Endothelial cell of hepatic sinusoid (primary cell): ENCODE results near the gene PDF.

Experiments
- in situ Hi-C: cut with HindIII; loops from 2 replicates; pipeline ENCODE4 v1.10.0; 2017; ENCODE audit warnings: low sequenced_read_pairs

The PDF gene

DNA sequence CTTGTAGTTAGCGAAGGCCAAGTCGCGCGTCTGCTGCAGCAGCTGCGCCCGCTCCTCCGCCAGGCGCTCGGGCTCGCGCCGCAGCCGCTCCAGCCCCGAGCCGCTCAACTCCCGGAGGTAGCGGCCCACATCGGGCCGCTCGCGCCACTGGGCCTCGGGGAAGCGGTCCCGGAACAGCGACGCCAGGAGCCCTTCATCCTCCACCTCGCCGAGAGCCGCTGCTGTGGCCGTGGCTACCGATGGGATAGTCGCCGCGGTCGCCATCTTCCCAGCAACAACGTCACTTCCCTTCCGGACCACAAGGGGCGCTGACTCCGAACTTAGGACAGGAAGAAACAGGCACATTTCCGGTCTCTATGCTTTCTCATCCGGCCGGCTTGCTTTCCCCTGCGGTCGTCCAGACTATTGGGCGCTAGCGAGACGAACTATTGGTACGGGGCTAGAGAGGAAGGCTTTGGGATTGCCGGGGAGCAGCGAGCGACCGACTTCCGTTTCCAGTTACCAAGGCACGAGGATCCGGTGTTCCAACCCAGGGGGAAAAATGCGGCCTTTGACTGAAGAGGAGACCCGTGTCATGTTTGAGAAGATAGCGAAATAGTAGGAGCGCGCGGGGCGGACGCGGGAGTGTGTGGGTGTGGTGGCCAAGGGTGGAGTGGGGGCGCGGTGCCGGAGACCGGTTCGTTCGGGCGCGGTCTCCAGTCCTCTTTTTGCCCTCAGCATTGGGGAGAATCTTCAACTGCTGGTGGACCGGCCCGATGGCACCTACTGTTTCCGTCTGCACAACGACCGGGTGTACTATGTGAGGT is 9.1 kb upstream of the PDF start, which contains the start of the genes COG8 and NIP7:
Gene COG8 (minus strand): TSS at position 276 of the 806 bp plus-strand sequence. CDS start 12 bp downstream, at position 264.
Gene NIP7 (plus strand): TSS at position 484 of the 806 bp plus-strand sequence. CDS start 58 bp downstream, at position 542.
- in situ Hi-C loops: loop anchor here (5.0 kb wide), 1 partner anchor 43 kb away; no protein-coding TSS in a partner anchor

DNA sequence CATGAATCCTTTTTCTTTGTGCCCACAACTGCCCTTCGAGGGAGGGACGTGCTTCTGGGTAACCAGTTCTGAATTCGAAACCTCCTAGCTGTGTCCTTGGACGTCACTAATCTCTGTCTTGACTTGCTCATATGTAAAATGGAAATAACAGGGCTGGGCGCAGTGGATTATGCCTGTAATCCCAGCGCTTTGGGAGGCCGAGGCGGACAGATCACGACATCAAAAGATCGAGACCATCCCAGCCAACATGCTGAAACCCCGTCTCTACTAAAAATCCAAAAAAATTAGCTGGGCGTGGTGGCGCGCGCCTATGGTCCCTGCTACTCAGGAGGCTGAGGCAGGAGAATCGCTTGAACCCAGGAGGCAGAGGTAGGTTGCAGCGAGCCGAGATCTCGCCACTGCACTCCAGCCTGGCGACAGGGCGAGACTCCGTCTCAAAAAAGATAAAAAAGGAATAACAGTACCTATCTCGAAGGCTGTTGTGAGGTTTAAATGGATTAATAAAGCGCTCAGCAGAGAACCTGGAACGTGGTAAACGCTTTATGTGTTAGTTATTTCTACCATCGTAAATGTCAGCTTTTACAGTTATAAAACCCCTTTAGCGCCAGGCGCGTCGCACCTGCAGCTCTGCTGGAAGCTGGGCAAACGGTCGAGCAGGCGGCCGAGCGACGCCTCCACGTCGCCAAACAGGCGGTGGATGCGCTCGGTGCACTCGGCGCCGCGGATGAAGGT is 8.3 kb upstream of the PDF start:
- in situ Hi-C loops: loop anchor here (5.0 kb wide), 1 partner anchor 44 kb away; no protein-coding TSS in a partner anchor

DNA sequence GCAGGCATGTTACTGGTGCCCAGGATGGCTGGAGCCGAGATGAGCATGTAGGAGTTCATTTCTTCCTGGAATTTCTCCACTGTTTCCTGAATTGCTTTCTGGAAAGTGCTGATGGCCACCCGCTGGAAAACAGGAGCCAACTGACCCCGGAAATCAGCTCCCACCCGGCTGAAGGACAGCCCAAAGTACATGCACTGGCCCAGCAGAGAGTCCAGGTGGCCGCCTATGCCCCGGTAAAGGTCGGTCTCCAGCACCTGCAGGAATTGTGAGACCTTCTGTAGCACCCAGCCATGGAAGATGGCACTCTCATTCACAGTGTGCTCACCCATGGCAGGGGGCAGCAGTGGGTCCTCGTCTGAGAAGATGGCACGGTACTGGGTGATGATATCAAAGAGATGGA is 4.3 kb upstream of the PDF start:
- in situ Hi-C loops: loop anchor here (5.0 kb wide), 1 partner anchor 48 kb away; no protein-coding TSS in a partner anchor

DNA sequence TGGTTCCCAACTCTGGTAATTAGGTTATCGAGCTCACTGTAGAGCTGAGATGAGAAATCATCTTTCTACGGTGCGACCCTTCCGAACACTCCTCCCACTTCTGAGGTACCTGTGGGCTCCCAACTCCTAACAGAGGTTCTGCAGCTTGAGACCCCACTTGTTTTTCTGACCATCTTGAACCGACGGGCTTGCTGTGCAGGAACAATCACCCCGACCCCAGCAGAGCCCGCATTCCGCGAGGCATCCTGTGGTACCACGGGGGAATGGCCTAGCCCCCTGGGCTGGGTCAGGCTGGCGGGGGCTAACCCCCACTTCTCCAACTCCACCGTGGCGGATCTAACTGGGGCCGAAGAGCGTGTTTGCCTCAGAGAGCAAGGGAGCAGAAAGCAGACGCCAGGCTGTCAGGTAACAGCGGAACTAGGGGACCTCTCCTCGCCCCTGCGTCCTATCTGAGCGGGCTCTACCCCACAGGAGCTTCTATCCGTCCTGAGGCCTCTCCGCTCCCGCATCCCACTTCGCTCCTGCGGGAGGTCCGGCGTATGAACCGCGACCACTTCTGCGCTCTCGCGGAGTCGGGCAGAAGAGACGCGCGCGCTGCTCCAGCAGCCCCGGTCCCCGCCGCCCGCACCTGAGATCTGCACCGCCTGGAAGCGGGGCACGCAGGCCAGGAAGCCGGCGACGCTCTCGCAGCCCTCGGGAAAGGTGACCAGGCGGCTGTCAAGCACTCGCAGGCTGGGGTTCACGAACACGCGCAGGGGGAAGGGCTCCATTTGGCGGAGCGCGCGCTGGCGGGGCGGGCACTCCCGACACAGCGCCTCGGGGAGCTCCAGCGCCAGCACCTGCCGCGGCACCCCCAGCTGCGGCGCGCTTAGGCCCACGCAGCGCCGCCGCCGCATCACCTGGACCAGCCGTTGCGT is 761 bp downstream of the PDF start:
- in situ Hi-C loops: loop anchor here (5.0 kb wide), 1 partner anchor 102 kb away; no protein-coding TSS in a partner anchor

DNA sequence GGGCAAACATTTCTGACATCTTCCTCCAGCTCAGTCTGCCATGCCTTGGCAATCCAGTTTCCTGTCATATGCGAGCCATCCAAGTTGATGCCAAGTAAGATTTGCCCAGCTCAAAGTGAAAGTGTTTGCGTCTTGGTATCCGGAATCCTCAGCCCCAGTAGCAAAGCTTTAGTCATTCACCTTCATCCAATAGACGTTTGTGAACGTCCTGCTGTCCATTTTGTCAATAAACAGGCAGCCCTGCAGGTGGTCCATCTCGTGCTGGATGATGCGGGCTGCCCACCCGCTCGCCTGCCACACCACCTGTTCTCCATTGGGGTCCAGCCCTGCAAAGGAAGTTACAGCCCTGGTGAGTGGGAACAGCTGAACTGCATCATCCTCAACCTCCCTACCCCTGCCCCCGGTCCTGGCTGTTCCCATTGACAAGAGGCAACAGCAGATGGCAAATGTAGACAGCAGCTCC is 1.5 kb downstream of the PDF start:
- in situ Hi-C loops: loop anchor here (5.0 kb wide), 1 partner anchor 102 kb away; no protein-coding TSS in a partner anchor

DNA sequence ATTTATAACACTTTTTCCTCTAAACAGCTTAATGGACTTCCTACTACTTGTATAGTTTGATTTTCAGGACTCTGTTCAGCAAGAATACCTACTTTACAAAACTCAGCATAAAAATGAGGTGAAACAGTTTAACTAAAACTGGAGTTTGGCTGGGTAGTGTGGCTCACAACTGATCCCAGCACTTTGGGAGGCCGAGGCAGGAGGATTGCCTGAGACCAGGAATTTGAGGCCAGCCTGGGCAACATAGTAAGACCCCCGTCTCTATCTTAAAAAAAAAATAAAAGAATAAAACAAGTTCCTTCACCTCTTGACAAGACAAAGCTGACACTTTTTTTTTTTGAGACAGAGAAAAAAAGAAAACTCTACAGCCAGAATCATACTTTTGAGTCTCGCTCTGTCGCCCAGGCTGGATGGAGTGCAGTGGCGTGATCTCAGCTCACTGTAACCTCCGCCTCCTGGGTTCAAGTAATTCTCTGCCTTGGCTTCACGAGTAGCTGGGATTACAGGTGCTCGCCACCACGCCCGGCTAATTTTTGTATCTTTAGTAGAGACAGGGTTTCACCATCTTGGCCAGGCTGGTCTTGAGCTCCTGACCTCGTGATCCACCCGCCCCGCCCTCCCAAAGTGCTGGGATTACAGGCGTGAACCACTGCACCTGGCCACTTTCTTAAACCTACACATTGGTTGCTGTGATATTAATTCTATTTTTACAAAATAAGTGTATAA is 2.6 kb downstream of the PDF start:
- in situ Hi-C loops: loop anchor here (5.0 kb wide), 1 partner anchor 100 kb away; no protein-coding TSS in a partner anchor

DNA sequence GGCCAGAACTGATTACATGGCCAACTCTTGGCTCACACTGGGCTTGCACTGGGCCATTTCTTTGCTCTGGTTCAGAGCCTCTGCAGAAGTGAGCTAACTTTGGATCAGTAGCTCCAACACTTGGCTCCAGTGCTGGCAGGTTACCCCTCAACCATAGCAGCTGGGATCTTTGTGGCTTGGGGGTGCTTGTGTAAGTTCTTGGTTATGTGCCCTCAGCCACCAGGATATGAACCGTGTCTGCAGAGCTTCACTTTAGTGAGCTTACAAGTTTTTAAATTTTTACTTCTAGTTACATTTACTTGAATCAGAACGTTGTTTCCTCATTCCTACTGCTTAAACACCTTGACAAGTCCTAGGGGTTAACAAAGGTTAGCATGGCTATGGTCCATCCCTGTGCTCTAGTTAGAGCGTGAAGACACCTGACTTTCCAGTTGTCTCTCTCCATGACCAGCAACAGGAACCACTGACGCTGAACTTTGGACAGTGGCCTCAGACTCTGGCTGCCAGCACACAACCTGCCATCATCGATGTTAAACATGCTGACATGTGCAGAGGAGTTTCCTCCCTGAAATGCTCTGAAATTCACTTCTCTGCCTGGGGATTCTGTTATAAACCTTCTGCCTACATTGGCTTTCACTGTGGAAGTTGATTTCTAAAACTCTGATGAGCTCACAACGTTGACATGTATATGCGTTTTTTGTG is 4.1 kb downstream of the PDF start:
- in situ Hi-C loops: loop anchor here (5.0 kb wide), 1 partner anchor 99 kb away; no protein-coding TSS in a partner anchor

DNA sequence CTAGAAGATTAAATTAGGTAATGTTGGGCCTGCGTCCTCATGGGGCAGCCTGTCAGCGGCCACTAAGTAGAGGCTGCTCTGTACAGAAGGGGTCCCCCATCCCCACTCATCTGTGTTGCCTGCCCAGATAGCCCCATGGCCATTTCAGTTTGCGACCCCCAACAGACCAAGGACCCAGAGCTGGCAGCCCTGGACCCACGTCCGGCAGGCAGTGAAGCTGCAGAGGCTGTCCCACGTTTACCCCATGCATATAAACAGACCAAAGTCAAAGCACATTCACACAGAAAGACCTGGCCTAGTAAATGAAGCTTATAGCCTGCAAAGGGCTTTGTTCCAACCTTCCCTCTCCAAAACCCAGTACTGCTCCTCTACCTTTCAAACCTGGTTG is 4.6 kb downstream of the PDF start:
- in situ Hi-C loops: loop anchor here (5.0 kb wide), 1 partner anchor 98 kb away; no protein-coding TSS in a partner anchor

DNA sequence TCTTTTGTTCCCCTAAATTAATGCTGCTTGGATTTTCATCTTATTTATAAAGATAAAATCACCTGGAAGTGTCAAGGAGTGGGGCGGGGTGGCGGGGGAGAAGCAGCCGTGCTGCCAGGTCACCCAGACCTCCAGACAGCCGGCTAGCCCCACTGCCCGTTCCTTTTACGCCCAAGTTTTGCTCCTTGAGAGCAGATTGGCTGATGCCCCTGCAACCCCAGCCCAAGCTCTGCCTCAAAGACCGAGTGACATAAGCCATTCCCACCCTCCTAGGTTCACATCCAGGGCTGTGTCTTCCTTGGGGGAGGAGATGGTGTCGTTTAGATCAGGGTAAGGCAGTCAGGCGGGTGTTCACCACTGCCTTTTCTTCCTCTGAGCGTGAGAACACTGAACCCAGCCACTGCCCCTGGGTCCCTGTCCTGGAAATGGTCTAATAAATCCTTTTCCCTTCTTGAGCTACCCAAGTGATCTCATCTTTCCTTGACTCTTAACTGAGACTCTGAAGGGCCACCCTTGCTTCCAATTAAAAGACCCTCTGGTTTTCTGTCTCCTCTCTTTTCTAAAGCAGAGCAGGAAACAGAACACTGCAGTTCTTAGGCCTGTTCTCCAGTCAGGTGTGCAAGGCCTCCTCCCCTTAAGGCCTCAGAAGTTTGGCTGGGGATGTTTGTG is 5.7 kb downstream of the PDF start:
- in situ Hi-C loops: loop anchor here (5.0 kb wide), 1 partner anchor 97 kb away; no protein-coding TSS in a partner anchor

DNA sequence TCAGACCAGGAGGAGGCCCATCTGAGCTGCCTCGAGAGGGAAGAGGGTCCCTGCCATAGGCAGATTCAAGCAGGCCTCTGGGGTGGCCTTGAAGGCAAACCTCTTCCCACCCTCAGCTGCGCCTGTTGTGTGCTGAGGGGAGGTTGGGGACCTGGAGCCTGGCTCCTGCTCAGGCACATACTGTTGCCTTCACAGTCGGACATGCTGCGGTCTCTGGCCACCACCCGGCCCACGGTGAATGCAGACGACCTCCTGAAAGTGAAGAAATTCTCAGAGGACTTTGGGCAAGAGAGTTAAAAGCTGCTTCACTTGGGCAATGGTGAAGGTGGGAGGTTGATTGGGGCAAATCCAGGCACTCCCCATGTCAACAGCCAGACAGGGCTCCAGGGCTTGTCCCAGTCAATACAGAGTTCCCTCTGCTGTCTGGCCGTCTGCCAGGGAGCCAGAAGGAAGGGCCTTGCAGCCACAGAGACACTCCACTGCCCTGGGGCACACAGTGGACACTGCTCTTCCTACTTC is 6.3 kb downstream of the PDF start:
- in situ Hi-C loops: no loop called here

DNA sequence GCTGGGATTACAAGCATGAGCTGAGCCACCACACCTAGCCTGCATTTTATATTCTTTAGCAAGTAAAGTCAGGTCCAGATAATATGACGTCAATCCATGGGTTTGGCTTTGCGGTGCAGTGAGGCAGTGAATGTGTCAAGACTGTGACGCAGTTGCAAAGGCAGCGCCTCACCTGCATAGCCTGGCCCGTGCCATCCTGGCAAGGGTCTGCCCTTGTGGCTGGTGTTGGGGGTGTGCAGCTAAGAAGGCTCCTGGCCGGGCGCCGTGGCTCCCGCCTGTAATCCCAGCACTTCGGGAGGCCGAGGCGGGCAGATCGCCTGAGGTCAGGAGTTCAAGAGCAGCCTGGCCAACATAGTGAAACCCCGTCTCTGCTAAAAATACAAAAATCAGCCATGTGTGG is 7.0 kb downstream of the PDF start:
- in situ Hi-C loops: no loop called here

DNA sequence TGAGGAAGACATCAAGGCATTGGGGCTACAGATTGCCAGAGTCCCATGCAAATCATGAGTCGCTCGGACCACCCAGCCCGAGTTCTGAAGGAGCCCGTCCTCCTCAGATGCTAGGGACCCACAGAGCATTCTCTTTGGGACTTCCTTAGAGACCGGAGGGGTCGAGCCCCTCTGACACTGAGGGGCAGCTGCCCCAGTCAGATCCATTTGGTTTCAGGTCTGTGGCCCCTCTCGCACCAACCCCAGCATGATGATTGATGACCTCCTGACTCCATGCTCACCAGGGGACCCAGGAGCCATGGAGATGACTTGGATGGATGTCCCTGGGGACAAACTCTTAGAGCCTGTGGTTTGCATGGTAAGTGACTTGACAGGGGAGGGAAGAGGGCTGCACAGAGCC is 8.0 kb downstream of the PDF start:
- in situ Hi-C loops: no loop called here

DNA sequence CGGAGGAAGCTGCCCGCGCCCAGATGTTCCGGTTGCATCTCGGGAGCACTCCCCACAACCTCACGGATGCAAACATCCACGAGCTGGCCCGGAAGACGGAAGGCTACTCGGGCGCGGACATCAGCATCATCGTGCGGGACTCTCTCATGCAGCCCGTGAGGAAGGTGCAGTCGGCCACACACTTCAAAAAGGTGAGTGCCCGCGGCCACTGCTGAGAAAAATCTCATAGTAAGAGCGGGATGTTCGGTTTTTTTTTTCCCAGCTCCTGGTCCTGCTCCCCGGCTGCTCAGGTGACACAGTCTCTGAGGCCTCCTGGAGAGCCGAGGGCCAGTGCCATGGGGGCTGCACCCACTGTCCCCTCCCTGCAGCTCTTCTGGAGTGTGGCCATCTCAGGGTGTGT is 9.3 kb downstream of the PDF start:
- in situ Hi-C loops: no loop called here

DNA sequence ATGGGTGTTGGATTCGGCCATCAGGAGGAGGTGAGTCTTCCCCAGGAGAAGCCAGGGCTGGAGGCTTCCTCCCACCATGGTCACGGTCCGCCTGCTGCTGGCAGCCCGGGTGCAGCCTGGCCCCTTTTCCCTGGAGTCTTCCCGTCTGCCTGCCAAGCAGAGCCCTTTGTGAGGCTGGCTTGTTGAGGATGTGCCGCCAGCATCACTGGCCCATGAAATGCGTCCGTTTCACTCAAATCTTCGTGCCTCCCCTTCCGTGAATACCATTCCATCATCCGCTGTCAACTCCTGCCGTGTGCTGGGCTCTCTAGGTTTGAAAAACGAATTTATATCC is 9.7 kb downstream of the PDF start:
- in situ Hi-C loops: no loop called here

DNA sequence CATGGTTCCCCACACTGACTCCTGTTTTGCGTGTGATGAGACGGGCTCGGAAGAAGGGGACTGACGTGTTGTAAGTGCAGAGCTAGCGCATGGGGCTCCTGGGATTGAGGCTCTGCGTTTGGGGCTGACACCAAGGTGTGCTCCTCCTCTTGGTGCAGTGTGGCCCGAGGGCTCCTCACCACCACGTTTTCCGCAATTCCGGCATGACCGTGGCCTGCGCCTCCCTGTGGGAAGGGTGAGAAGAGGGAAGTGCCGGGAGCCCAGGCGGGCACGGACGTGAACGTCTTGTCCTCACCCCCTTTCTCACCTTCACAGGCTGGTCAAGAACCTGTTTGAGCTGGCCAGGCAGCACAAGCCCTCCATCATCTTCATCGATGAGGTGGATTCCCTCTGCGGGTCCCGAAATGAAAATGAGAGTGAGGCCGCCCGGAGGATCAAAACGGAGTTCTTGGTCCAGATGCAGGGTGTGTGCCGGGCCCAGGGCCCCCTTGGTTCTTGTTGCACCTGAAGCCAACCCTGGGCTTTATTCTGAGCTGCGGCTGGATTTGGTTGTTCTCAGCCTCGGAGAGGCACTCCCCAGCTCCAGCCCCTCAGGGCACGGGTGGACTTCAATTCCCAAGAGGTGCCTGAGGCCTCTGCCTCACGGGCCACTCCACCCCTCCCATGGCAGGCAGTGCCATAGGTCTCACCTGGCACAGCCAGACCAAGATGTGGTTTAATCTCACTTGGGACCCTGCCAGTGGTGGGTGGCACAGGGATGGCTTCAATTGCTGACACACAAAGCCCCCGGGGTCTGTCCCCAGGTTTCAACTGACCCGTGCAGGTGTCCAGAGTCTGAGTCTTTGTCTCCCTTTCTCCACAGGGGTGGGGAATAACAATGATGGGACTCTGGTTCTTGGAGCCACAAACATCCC is 10.3 kb downstream of the PDF start:
- in situ Hi-C loops: no loop called here

DNA sequence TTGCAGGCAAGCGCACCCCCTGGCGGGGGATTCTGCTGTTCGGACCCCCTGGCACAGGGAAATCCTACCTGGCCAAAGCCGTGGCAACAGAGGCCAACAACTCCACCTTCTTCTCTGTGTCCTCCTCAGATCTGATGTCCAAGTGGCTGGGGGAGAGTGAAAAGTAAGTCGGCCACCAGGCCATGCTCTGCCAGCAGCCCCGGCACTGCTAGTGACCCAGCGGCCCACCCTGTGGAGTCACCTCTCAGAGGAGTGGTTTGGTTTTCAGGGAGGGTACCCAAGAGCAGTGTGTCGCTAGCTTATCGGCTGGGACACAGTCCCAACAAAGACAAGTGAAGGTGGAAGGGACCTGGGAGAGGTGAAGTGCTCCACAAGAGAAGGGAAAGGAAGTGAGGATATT is 11.0 kb downstream of the PDF start:
- in situ Hi-C loops: no loop called here

DNA sequence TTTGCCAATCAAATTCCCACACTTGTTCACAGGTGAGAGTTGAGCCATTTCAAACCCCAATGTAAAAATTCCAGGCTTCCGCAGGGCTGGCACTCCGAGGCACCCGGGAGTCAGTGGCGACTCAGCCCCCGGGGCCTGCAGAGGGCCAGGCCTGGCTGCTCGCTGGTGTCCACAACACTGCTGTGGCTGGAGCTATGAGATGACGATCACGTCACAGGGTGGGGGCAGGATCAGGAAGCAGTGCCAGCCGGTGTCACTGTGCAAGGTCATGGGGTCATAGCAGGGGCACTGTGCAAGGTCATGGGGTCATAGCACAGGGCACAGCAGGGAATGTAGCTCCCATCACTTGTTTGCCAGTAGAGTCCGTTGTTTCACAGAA is 11.5 kb downstream of the PDF start:
- in situ Hi-C loops: no loop called here
